Measurements from ENCODE around the gene FGGY. TPM values are rescaled to one million over a fixed set of nuclear protein-coding genes. Genes with fewer than 3 reads are reported as not detected.

The FGGY gene
- total RNA-seq, 1 experiment from 2014 or later: 16.2 TPM

DNA sequence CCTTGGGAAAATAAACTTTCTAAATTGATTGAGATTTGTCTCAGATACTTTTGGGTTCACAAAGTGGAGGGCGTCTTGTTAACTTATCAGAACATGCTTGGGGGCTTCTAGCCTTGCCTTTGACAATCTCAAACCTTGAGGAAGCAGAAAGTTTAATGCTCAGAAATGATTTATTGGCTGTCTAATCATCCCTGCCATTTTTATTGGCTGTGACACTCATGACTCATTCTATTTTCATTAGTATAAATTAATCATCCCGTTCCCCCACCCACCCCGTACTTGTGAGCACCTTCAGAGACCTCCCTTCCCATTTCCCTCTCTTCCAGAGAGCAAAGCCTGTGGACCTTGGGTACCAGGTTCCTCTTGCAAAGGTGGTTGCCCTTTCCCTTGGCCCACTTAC lies 87.1 kb downstream of the FGGY start:
- no peak for DNase-seq (ENCODE audit: low read depth)

DNA sequence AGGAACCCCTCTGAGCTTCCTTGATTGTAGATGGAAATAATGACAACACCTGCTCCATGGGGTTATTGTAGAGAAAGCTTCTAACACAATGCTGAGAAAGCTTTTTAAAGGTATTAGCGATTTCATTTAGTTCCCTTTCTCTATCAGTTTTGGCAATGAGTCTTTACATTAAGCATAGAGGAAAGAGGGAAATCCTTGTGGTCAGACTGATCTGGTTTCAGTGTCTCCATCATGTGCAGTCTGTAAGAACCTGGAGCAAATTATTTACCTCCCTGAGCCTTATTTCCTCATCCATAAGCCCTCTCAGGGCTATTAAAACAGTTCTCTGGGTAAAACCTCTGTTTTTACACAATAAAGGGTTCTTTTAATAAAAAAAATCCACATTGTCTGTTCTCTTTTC lies 87.5 kb downstream of the FGGY start:
- no peak for DNase-seq (ENCODE audit: low read depth)

DNA sequence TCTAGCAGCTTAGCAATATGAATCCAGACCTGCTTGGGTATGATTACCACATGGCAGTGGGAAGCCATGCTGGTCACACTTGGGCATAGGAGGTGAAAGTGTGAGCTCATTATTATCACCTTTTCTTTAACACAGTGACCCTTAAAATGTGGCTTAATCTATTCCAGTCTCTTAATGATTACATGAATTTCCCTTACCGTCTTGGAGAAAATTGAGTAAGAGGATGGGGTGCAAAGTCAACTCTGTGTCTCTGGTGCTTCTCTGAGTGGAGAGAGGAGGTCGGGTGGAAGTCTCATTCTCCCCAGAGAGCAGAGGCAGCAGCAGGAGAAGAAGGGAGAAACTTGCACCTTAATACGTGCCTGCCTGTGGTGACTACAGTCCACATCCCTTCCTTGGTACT lies 91.3 kb downstream of the FGGY start:
- DNase-seq (ENCODE audit: low read depth): no peak

- no peak for DNase-seq (ENCODE audit: low read depth)
Observed at GRCh38 chr1:59389847-59390246, 93.0 kb downstream of the FGGY start.

DNA sequence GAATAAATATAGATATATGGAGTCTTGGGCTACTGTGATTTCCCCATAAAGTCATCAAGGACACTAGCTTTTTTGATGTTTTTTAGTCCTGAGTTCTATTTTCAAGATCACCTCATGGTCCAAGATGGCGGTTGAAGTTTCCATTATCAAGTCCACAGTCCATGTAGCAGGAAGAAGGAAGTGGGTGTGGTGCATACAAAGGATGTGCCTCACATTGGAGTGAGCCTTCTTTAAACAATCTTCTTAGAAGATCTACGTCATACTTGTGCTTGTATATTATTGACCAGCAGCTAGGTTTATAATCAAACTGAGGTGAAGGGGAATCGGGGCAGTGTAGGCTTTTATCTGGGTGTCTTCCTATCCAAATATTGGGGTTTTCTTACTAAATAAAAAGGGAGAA lies 93.4 kb downstream of the FGGY start:
- no peak for DNase-seq (ENCODE audit: low read depth)

- DNase-seq (ENCODE audit: low read depth): peak; percentile 42
Observed at GRCh38 chr1:59391212-59392179, 94.6 kb downstream of the FGGY start.

DNA sequence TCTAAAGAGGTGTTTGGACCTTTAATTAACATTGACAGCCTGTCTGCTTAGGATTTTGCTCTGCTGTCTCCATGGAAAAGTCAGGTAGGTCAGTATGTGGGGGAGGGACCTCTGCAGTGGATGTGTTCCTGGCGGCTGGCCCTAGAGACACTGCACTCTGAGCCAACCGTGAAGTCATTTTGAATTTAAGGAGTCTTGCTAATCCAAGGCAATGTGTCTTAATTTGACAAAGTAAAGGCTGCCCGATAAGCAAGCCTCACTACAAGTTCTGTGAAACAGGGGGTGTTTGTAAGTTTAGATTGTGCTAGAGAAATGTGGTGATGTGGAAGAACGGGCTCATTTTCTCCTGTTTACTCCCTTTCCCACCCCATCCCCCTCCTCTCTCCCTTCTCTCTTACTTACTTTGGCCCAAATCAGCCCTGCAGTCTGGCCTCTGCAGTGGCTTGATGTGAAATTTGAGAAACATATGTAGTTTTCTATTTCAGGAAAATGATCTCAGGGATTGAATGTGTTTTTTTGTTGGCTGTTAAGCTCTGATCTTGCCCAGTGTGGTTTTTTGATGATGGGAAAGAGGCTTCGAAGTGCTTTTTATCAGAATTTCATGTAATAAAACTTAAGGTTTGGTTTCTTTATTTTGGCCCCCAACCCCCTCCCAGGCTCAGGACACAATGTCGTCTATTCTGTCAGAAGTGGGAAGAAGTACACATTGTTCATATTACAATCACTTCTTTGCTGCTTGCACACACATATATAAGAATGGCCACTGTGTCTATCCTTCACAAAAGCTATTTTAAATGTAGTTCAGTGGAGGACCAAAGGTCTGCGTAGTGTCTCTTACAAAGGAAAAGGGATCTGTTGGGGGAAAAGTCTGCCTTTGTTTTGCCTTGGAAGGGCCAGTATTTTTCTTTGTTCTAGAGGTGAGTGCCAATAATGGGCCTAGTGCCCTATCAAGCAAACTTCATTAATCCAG lies 96.6 kb downstream of the FGGY start:
- DNase-seq (ENCODE audit: low read depth): peak; percentile 91

- no peak for DNase-seq (ENCODE audit: low read depth)
Observed at GRCh38 chr1:59394706-59395425, 98.0 kb downstream of the FGGY start.

- no peak for DNase-seq (ENCODE audit: low read depth)
Observed at GRCh38 chr1:59396387-59396786, 99.5 kb downstream of the FGGY start.

- no peak for DNase-seq (ENCODE audit: low read depth)
Observed at GRCh38 chr1:59397139-59397858, 100.4 kb downstream of the FGGY start.

DNA sequence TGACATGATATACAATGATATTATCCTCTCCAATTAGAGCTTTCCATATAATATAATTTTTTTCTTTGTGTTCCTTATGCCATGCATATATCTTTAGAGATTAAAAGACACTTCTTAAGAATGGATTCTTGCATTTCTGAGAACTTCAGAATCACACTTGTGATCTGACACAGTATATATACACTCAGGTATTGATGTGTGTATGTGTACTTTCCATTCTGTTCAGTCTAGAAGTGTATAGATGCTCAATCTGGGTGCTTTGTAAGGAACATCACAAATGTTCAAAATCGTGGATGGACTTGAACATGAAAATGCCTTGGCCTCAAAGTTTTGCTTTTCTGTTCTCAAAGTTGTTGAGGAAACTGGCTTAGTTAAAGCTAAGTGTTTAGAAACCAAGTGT lies 102.7 kb downstream of the FGGY start:
- no peak for DNase-seq (ENCODE audit: low read depth)

DNA sequence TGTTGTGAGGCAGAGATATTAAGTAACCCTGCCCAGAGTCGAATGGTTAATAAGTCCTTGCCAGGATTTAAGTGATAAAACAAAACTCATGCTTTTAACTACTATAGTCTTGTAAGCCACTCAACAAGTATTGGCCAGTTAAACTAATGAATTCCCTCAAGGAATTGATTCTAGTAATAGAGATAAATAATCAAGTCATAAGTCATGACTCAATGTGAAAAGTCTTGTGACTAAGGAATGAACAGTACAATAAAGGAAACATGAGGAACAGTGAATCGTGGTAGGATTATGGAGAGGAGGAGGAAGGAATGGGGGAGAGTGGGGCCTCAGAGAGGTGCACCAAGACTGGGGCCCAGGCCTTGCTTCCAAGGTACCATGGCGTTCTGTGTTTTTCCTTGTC lies 104.7 kb downstream of the FGGY start:
- DNase-seq (ENCODE audit: low read depth): no peak

- DNase-seq (ENCODE audit: low read depth): no peak
Observed at GRCh38 chr1:59404796-59405195, 107.9 kb downstream of the FGGY start.

DNA sequence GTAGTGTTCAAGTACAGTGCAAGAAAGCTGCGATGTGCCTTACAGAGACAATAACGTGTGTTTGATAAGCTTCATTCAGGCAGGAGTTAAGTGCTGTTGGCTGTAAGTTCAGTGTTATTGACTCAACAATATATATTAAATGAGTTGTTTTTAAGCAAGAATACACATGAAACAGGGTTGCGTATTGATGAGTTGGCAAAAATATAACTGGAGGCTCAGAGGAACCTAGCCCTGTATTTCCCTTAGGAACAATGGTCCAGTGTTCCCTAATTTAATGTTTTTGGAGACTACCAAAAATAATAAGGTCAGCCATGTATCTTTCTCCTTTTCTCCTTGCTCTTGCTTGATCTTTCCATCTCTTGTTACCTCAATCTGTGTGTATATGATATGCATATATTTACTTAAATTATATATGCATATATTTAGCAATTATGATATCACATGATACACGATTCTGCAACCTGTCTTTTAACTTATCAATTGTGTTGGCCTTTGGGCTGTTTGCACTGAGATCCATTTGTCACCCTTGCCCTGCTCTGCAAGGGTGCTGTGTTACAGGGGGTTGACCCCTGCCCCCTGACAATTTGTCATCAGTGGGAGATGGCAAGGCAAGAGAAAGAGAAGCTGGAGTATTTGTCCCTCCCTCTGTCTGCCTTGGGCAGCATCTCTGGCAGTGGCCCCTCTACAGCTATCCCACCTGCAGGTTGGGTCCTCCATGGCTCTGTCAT lies 109.7 kb downstream of the FGGY start:
- DNase-seq (ENCODE audit: low read depth): no peak

DNA sequence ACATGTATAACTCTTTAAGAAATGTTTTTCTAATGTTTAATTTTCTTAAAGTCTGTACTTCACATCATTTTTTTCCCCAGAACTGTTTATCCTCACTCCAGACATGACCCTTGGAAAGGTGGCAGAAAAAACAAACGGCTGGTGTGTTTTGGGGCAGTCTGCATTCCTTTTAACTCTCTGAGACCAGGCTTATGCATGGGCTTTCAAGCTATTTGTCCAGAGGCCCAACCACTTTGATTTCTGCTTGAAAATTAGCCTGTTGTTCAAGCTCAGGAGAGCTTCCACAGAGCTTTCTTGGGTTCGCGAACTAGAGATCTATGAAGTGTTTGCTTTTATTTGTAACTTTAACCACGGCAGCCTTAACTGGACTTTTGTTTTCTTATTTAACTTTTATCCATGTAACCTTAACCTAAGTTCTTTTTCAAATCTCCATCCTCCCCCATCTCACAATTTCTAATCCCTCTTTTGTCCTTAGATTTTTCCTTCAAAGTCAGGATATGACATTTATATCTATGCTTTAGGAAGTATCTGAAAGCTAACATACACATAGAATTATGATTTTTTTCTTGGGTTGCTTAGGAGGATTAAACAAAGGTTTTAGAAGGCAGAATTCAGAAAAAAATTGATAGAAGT lies 111.8 kb downstream of the FGGY start:
- DNase-seq (ENCODE audit: low read depth): no peak

GRCh38 chr1:59409549-59409948 lies 112.7 kb downstream of the FGGY start:
- no peak for DNase-seq (ENCODE audit: low read depth)

GRCh38 chr1:59409986-59410385 lies 113.1 kb downstream of the FGGY start:
- DNase-seq (ENCODE audit: low read depth): no peak

- no peak for DNase-seq (ENCODE audit: low read depth)
Observed at GRCh38 chr1:59410457-59410856, 113.6 kb downstream of the FGGY start.

DNA sequence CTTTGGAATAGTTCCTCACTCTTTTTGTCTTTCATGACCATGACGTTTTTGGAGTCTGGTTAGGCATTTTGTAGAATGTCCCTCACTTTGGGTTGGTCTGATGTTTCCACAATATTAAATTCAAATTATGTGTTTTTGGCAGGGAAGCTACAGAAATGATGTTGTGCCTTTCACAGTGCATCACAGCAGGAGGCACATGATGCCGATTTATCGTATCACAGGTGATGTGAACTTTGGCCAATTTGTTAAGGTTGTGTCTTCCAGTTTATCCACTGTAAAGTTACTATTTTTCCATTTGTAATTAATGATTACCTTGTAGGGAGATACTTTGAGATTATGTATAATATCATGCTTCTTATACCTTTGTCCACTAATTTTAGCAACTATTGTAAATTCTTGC lies 114.3 kb downstream of the FGGY start:
- DNase-seq (ENCODE audit: low read depth): no peak
